HCT116 (cell line): ENCODE data around the gene MAT2B. TPM values are rescaled to one million over a fixed set of nuclear protein-coding genes. Genes with fewer than 3 reads are reported as not detected.

ENCODE experiments used
- ATAC-seq: fragments of 200-7000 bp; cut with Tn5 transposase; 2 replicates; pipeline ENCODE4 v1.9.1; 2020; ENCODE audit warnings: mild to moderate bottlenecking, moderate library complexity
- BruUV-seq: library from RNA; stranded (reverse); fragments of 400-500 nt; replicated peaks from 2 replicates; lab custom pipeline; 2021; lab: Mats Ljungman, UMichigan
- CTCF ChIA-PET: fragments of 300-600 bp; sonication (Branson Sonifier 250); formaldehyde crosslinking; loops from one replicate; lab custom pipeline; 2021; ENCODE audit warnings: antibody characterized with exemption; lab: Charles Lee
- POLR2A ChIA-PET: fragments of 300-600, 350-600 bp; sonication (Branson Sonifier 250); formaldehyde crosslinking; loops from one replicate; lab custom pipeline; 2021; ENCODE audit warnings: antibody characterized with exemption; lab: Charles Lee
- RAD21 ChIA-PET, 2 experiments: fragments of 300-600 bp; sonication (Branson Sonifier 250); formaldehyde crosslinking; loops; one replicate each; lab custom pipeline; 2023; ENCODE audit warnings: low total read pairs in 2 of 2; ENCODE audit not compliant: uncharacterized antibody in 2 of 2, unreplicated experiment in 2 of 2, low non-redundant PET in 1 of 2; lab: Charles Lee
- DNase-seq: peaks from one replicate; pipeline ENCODE4 v3.0.0-alpha.2; 2010; ENCODE audit warnings: low read depth, low spot score
- H2AFZ ChIP-seq: fragments of 200-600 bp; shearing (Covaris generic), sonication (generic); 2 replicates; pipeline ENCODE4 v1.6.1; 2017; ENCODE audit warnings: low read depth, mixed run types, mixed read lengths, antibody characterized with exemption, low read length; ENCODE audit not compliant: poor library complexity, severe bottlenecking
- H3K27ac ChIP-seq: 2 replicates; pipeline ENCODE4 v1.5.1; 2012; ENCODE audit warnings: low read depth, low read length
- H3K27me3 ChIP-seq: fragments of 200-600 bp; sonication (generic); 2 replicates; pipeline ENCODE4 v1.6.1; 2016; ENCODE audit warnings: mixed run types, low read length, mixed read lengths; ENCODE audit not compliant: insufficient read depth
- H3K36me3 ChIP-seq, 2 experiments: fragments of 200-500 bp in 1 of 2; fragments of 200-600 bp in 1 of 2; sonication (Bioruptor generic) in 1 of 2; sonication (generic) in 1 of 2; 2 replicates each; pipeline versions ENCODE4 v1.5.1 to v1.6.1; 2014 to 2016; ENCODE audit warnings: low read length in 2 of 2, inconsistent platforms in 1 of 2, mixed read lengths in 1 of 2, mixed run types in 1 of 2; ENCODE audit not compliant: insufficient read depth in 2 of 2, control insufficient read depth in 1 of 2
- H3K4me1 ChIP-seq, 2 experiments: fragments of 200-600 bp in 1 of 2; sonication (generic) in 1 of 2; 2 replicates each; pipeline versions ENCODE4 v1.5.1 to v1.6.1; 2012 to 2017; ENCODE audit warnings: low read length in 2 of 2, inconsistent platforms in 1 of 2, mild to moderate bottlenecking in 1 of 2, mixed read lengths in 1 of 2, mixed run types in 1 of 2, moderate library complexity in 1 of 2; ENCODE audit not compliant: insufficient read depth in 2 of 2, control insufficient read depth in 1 of 2
- H3K4me2 ChIP-seq: fragments of 200-600 bp; sonication (generic); 2 replicates; pipeline ENCODE4 v1.6.1; 2017; ENCODE audit warnings: mixed run types, low read length, mixed read lengths
- H3K4me3 ChIP-seq, 2 experiments: fragments of 200-600 bp in 1 of 2; sonication (generic) in 1 of 2; replicated peaks in 1 of 2; 2 replicates each; pipeline ENCODE4 v1.5.1; 2011 to 2016; ENCODE audit warnings: low read length in 2 of 2, control low read depth in 1 of 2, low read depth in 1 of 2, mild to moderate bottlenecking in 1 of 2, mixed read lengths in 1 of 2, mixed run types in 1 of 2
- H3K79me2 ChIP-seq: fragments of 200-600 bp; sonication (generic); 2 replicates; pipeline ENCODE4 v1.6.1; 2017; ENCODE audit warnings: mild to moderate bottlenecking, mixed run types, low read length, moderate library complexity, mixed read lengths; ENCODE audit not compliant: insufficient read depth
- H3K9ac ChIP-seq: fragments of 200-600 bp; sonication (generic); 2 replicates; pipeline ENCODE4 v1.6.1; 2016; ENCODE audit warnings: low read length, mixed read lengths
- H3K9me2 ChIP-seq: fragments of 200-600 bp; sonication (generic), shearing (Covaris generic); 2 replicates; pipeline ENCODE4 v1.6.1; 2017; ENCODE audit warnings: mixed run types, mild to moderate bottlenecking, moderate library complexity; ENCODE audit not compliant: insufficient read depth
- H3K9me3 ChIP-seq, 2 experiments: fragments of 200-500 bp in 1 of 2; fragments of 200-600 bp in 1 of 2; sonication (Bioruptor generic) in 1 of 2; sonication (generic) in 1 of 2; 2 replicates each; pipeline ENCODE4 v1.6.1; 2014 to 2017; ENCODE audit warnings: low read length in 2 of 2, mixed read lengths in 2 of 2, inconsistent platforms in 1 of 2, low read depth in 1 of 2, mild to moderate bottlenecking in 1 of 2, mixed run types in 1 of 2, moderate library complexity in 1 of 2; ENCODE audit not compliant: control insufficient read depth in 1 of 2, insufficient read depth in 1 of 2
- H4K20me1 ChIP-seq: fragments of 200-600 bp; sonication (generic), shearing (Covaris generic); 2 replicates; pipeline ENCODE4 v1.6.1; 2017; ENCODE audit warnings: mixed run types, mild to moderate bottlenecking, moderate library complexity; ENCODE audit not compliant: insufficient read depth
- ATF3 ChIP-seq: IDR thresholded peaks from 2 replicates; pipeline ENCODE4 v1.6.1; 2012
- CBX3 ChIP-seq: IDR thresholded peaks from 2 replicates; pipeline ENCODE4 v1.6.1; 2012; ENCODE audit warnings: low read depth
- CEBPB ChIP-seq: IDR thresholded peaks from 2 replicates; pipeline ENCODE4 v1.6.1; 2012; ENCODE audit warnings: low read depth
- CTCF ChIP-seq, 3 experiments: fragments of 200-600 bp in 1 of 3; sonication (generic) in 1 of 3; IDR thresholded peaks in 2 of 3; conservative IDR thresholded peaks in 1 of 3; 2 replicates each; pipeline ENCODE4 v1.5.1; 2012 to 2017; ENCODE audit warnings: low read depth in 2 of 3, low read length in 2 of 3, antibody characterized with exemption in 1 of 3, borderline replicate concordance in 1 of 3, control low read depth in 1 of 3, mild to moderate bottlenecking in 1 of 3, mixed read lengths in 1 of 3, mixed run types in 1 of 3, moderate library complexity in 1 of 3; ENCODE audit not compliant: insufficient read depth in 1 of 3
- EGR1 ChIP-seq: IDR thresholded peaks from 2 replicates; pipeline ENCODE4 v1.6.1; 2012; ENCODE audit warnings: low read depth
- ELF1 ChIP-seq: IDR thresholded peaks from 2 replicates; pipeline ENCODE4 v1.6.1; 2012; ENCODE audit warnings: low read depth, borderline replicate concordance
- EZH2 ChIP-seq: fragments of 200-600 bp; sonication (generic); IDR thresholded peaks from 2 replicates; pipeline ENCODE4 v1.6.1; 2017; ENCODE audit warnings: antibody characterized with exemption, mixed run types
- EZH2phosphoT487 ChIP-seq: fragments of 200-600 bp; IDR thresholded peaks from 2 replicates; pipeline ENCODE4 v1.6.1; 2018; ENCODE audit warnings: antibody characterized with exemption, borderline replicate concordance
- FOSL1 ChIP-seq: IDR thresholded peaks from 2 replicates; pipeline ENCODE4 v1.6.1; 2012; ENCODE audit warnings: low read depth
- JUND ChIP-seq: IDR thresholded peaks from 2 replicates; pipeline ENCODE4 v1.6.1; 2012
- MAX ChIP-seq: IDR thresholded peaks from 2 replicates; pipeline ENCODE4 v1.6.1; 2012
- POLR2AphosphoS5 ChIP-seq: IDR thresholded peaks from 2 replicates; pipeline ENCODE4 v1.6.1; 2011; ENCODE audit warnings: mild to moderate bottlenecking, low read depth, low read length, moderate library complexity
- RAD21 ChIP-seq: IDR thresholded peaks from 2 replicates; pipeline ENCODE4 v1.6.1; 2012; ENCODE audit warnings: low read depth, mild to moderate bottlenecking
- REST ChIP-seq: IDR thresholded peaks from 2 replicates; pipeline ENCODE4 v1.6.1; 2012; ENCODE audit warnings: low read depth
- SIN3A ChIP-seq: IDR thresholded peaks from 2 replicates; pipeline ENCODE4 v1.6.1; 2012; ENCODE audit warnings: low read depth
- SRF ChIP-seq: IDR thresholded peaks from 2 replicates; pipeline ENCODE4 v1.6.1; 2012; ENCODE audit warnings: low read depth
- TCF7L2 ChIP-seq: IDR thresholded peaks from 2 replicates; pipeline ENCODE4 v1.7.0; 2011; ENCODE audit warnings: borderline replicate concordance, inconsistent platforms; ENCODE audit not compliant: insufficient read depth, insufficient read length; ENCODE audit errors: extremely low read depth
- YY1 ChIP-seq: IDR thresholded peaks from 2 replicates; pipeline ENCODE4 v1.6.1; 2011; ENCODE audit warnings: low read length, low read depth, moderate library complexity, mild to moderate bottlenecking; ENCODE audit not compliant: insufficient replicate concordance; ENCODE audit errors: extremely low read depth
- ZBTB33 ChIP-seq: IDR thresholded peaks from 2 replicates; pipeline ENCODE4 v1.6.1; 2011; ENCODE audit warnings: mild to moderate bottlenecking, low read length, moderate library complexity; ENCODE audit not compliant: insufficient replicate concordance; ENCODE audit errors: extremely low read depth
- ZNF274 ChIP-seq: fragments of 200-500 bp; sonication (Bioruptor generic); IDR thresholded peaks from 2 replicates; pipeline ENCODE4 v1.6.1; 2014; ENCODE audit warnings: mild to moderate bottlenecking, low read depth, low read length, inconsistent platforms
- intact Hi-C: fragments of 100-400 bp; cut with micrococcal nuclease; formaldehyde crosslinking; loops from 2 replicates; pipeline ENCODE4 v1.10.0; 2022
- total RNA-seq: library from RNA; stranded (reverse); gene quantifications from one replicate; pipeline ENCODE4 v1.2.1, GENCODE V29; 2021; ENCODE audit not compliant: unreplicated experiment

The MAT2B gene
- total RNA-seq, 1 experiment from 2014 or later = 45.9 TPM

GRCh38 chr5:163562071-163562470 lies 56.7 kb downstream of the MAT2B start:
- intact Hi-C loops = loop anchor here (5.0 to 10.0 kb wide), 2 partner anchors 133 to 1645 kb away; no protein-coding TSS in a partner anchor
- H3K9me3 ChIP-seq = no peaks in the 10 kb centered on the region
- no peaks in the 10 kb centered on the region for H4K20me1 ChIP-seq
- DNase-seq = no peak
- H3K27ac ChIP-seq = no peak overlapping the region
- no peak overlapping the region for H3K4me2 ChIP-seq
- H3K79me2 ChIP-seq = no peaks in the 10 kb centered on the region
- no peaks in the 10 kb centered on the region for H3K9me2 ChIP-seq
- H2AFZ ChIP-seq = no peak overlapping the region
- H3K27me3 ChIP-seq = peaks cover 24% of the 10 kb centered on the region
- H3K4me3 ChIP-seq = no peak overlapping the region
- RAD21 ChIA-PET = no interaction called here
- CTCF ChIA-PET = no interaction called here
- no TSS peak for BruUV-seq
- no peak overlapping the region for H3K9ac ChIP-seq
- ATAC-seq = no peak
- no peaks in the 10 kb centered on the region for H3K4me1 ChIP-seq
- POLR2A ChIA-PET = no interaction called here
- no peaks in the 10 kb centered on the region for H3K36me3 ChIP-seq
- TF ChIP-seq SRF (no peak), ELF1 (no peak), FOSL1 (no peak), REST (no peak), YY1 (no peak), EGR1 (no peak), EZH2phosphoT487 (no peak), ZBTB33 (no peak), TCF7L2 (no peak), ZNF274 (no peak), RAD21 (no peak), CTCF (IDR thresholded peaks at IDR 0.05 in 2 of 3, conservative IDR thresholded peaks at IDR 0.05 in 1 of 3; ENCODE audit: borderline replicate concordance in 1 of 3, insufficient read depth in 1 of 3, low read depth in 2 of 3, low read length in 2 of 3) (no peak), MAX (no peak), SIN3A (no peak), CBX3 (no peak), JUND (no peak), ATF3 (no peak), POLR2AphosphoS5 (no peak), CEBPB (no peak), EZH2 (no peak)
